H1 (cell line): ENCODE data around the gene DLX5. TPM values are rescaled to one million over a fixed set of nuclear protein-coding genes. Genes with fewer than 3 reads are reported as not detected.

ENCODE experiments used
- CTCF ChIA-PET: fragments of 300-600 bp; sonication (Branson Sonifier 250); formaldehyde crosslinking; loops from one replicate; lab custom pipeline; 2021; ENCODE audit not compliant: partially characterized antibody; lab: Charles Lee
- POLR2A ChIA-PET: fragments of 300-600 bp; sonication (Branson Sonifier 250); formaldehyde crosslinking; loops from one replicate; lab custom pipeline; 2021; ENCODE audit warnings: inconsistent platforms; ENCODE audit not compliant: partially characterized antibody; lab: Charles Lee
- DNase-seq, 2 experiments: peaks; one replicate each; pipeline versions ENCODE4 v3.0.0 to v3.0.0-alpha.2; 2010 to 2022; ENCODE audit warnings: low spot score in 2 of 2, low read depth in 1 of 2, mixed read lengths in 1 of 2
- FAIRE-seq: peaks from 2 replicates; lab custom pipeline; 2011; peaks lifted over from hg19 to GRCh38; lab: Jason Lieb, UNC
- H2AFZ ChIP-seq: 2 replicates; pipeline ENCODE4 v1.8.1; 2012; ENCODE audit warnings: low read length, inconsistent platforms
- H2AK5ac ChIP-seq: 2 replicates; pipeline ENCODE4 v1.6.1; 2013; ENCODE audit warnings: low read depth, low read length
- H2BK120ac ChIP-seq: replicated peaks from 2 replicates; pipeline ENCODE3; 2013; ENCODE audit warnings: low read depth, low read length, inconsistent platforms
- H2BK12ac ChIP-seq: 2 replicates; pipeline ENCODE4 v1.6.1; 2013; ENCODE audit warnings: low read depth, low read length
- H2BK15ac ChIP-seq: 2 replicates; pipeline ENCODE4 v1.6.1; 2013; ENCODE audit warnings: low read length
- H2BK20ac ChIP-seq: 2 replicates; pipeline ENCODE4 v1.6.1; 2013; ENCODE audit warnings: low read length
- H2BK5ac ChIP-seq: 2 replicates; pipeline ENCODE4 v1.6.1; 2013; ENCODE audit warnings: low read depth, low read length
- H3K14ac ChIP-seq: 2 replicates; pipeline ENCODE4 v1.6.1; 2013; ENCODE audit warnings: inconsistent platforms; ENCODE audit not compliant: insufficient read length
- H3K18ac ChIP-seq: 2 replicates; pipeline ENCODE4 v1.6.1; 2013; ENCODE audit warnings: low read length; ENCODE audit errors: extremely low read depth
- H3K23ac ChIP-seq: 2 replicates; pipeline ENCODE4 v1.6.1; 2013; ENCODE audit warnings: inconsistent platforms; ENCODE audit not compliant: insufficient read length
- H3K23me2 ChIP-seq: 2 replicates; pipeline ENCODE4 v1.6.1; 2013; ENCODE audit warnings: low read depth, low read length
- H3K27ac ChIP-seq: 2 replicates; pipeline ENCODE4 v1.6.1; 2011; ENCODE audit warnings: low read depth, low read length, inconsistent platforms
- H3K27me3 ChIP-seq, 4 experiments: replicated peaks in 1 of 4; 1 replicate in 1 of 4; 2 replicates in 3 of 4; pipeline versions ENCODE4 v1.6.1 to v1.8.1; 2011 to 2013; ENCODE audit warnings: low read length in 3 of 4, mild to moderate bottlenecking in 3 of 4, inconsistent platforms in 2 of 4, mixed read lengths in 2 of 4, moderate library complexity in 1 of 4; ENCODE audit not compliant: control insufficient read depth in 3 of 4, insufficient read depth in 3 of 4; ENCODE audit errors: extremely low read depth in 1 of 4
- H3K36me3 ChIP-seq, 4 experiments: 2 replicates each; pipeline versions ENCODE4 v1.6.1 to v1.8.1; 2011 to 2013; ENCODE audit warnings: mild to moderate bottlenecking in 4 of 4, low read length in 3 of 4, moderate library complexity in 2 of 4, control low read depth in 1 of 4, inconsistent platforms in 1 of 4; ENCODE audit not compliant: insufficient read depth in 4 of 4, control insufficient read depth in 2 of 4
- H3K4ac ChIP-seq: replicated peaks from 2 replicates; pipeline ENCODE3; 2013; ENCODE audit warnings: low read length, low read depth, mixed read lengths, inconsistent platforms; ENCODE audit not compliant: insufficient read length
- H3K4me1 ChIP-seq, 4 experiments: replicated peaks in 1 of 4; 1 replicate in 1 of 4; 2 replicates in 3 of 4; pipeline versions ENCODE4 v1.6.1 to v1.8.1; 2011 to 2013; ENCODE audit warnings: low read length in 3 of 4, inconsistent platforms in 2 of 4, mixed read lengths in 1 of 4; ENCODE audit not compliant: insufficient read depth in 4 of 4, control insufficient read depth in 3 of 4
- H3K4me2 ChIP-seq, 2 experiments: 2 replicates each; pipeline versions ENCODE4 v1.6.1 to v1.8.1; 2011 to 2013; ENCODE audit warnings: low read depth in 2 of 2, low read length in 2 of 2, control low read depth in 1 of 2, inconsistent platforms in 1 of 2, mild to moderate bottlenecking in 1 of 2; ENCODE audit not compliant: insufficient read depth in 1 of 2
- H3K4me3 ChIP-seq, 4 experiments: fragments of 200-600, 300-600 bp in 1 of 4; sonication (generic), shearing (Covaris generic), sonication (Bioruptor Twin) in 1 of 4; 2 replicates each; pipeline versions ENCODE4 v1.5.1 to v1.8.1; 2011 to 2016; ENCODE audit warnings: low read length in 4 of 4, low read depth in 3 of 4, control low read depth in 2 of 4, inconsistent platforms in 2 of 4, mild to moderate bottlenecking in 2 of 4, mixed read lengths in 1 of 4, moderate library complexity in 1 of 4; ENCODE audit not compliant: insufficient read depth in 2 of 4; ENCODE audit errors: extremely low read depth in 1 of 4
- H3K56ac ChIP-seq: replicated peaks from 2 replicates; pipeline ENCODE3; 2013; ENCODE audit warnings: low read depth, mild to moderate bottlenecking, mixed read lengths, low read length, inconsistent platforms; ENCODE audit not compliant: insufficient read length
- H3K79me1 ChIP-seq: 2 replicates; pipeline ENCODE4 v1.6.1; 2013; ENCODE audit warnings: low read depth, low read length, control low read depth
- H3K79me2 ChIP-seq, 2 experiments: 2 replicates each; pipeline versions ENCODE4 v1.6.1 to v1.8.1; 2012 to 2013; ENCODE audit warnings: low read length in 2 of 2, mild to moderate bottlenecking in 2 of 2, inconsistent platforms in 1 of 2; ENCODE audit not compliant: insufficient read depth in 2 of 2, control insufficient read depth in 1 of 2
- H3K9ac ChIP-seq, 4 experiments: replicated peaks in 1 of 4; 1 replicate in 1 of 4; 2 replicates in 3 of 4; pipeline versions ENCODE4 v1.6.1 to v1.8.1; 2011 to 2013; ENCODE audit warnings: low read depth in 3 of 4, low read length in 3 of 4, control low read depth in 2 of 4, mild to moderate bottlenecking in 2 of 4, moderate library complexity in 2 of 4, inconsistent platforms in 1 of 4; ENCODE audit errors: extremely low read depth in 1 of 4
- H3K9me3 ChIP-seq, 2 experiments: 2 replicates each; pipeline versions ENCODE4 v1.6.1 to v1.8.1; 2012 to 2013; ENCODE audit warnings: mild to moderate bottlenecking in 2 of 2, moderate library complexity in 2 of 2, control low read depth in 1 of 2, inconsistent platforms in 1 of 2, low read depth in 1 of 2, low read length in 1 of 2, mixed read lengths in 1 of 2; ENCODE audit not compliant: insufficient read depth in 2 of 2
- H4K20me1 ChIP-seq, 2 experiments: replicated peaks in 1 of 2; 2 replicates each; pipeline versions ENCODE3 to v1.8.1; 2011 to 2013; ENCODE audit warnings: inconsistent platforms in 2 of 2, low read length in 2 of 2, mild to moderate bottlenecking in 1 of 2; ENCODE audit not compliant: insufficient read depth in 2 of 2, control insufficient read depth in 1 of 2
- H4K5ac ChIP-seq: 2 replicates; pipeline ENCODE4 v1.6.1; 2013; ENCODE audit warnings: low read length, low read depth, mixed read lengths, inconsistent platforms; ENCODE audit not compliant: insufficient read length
- H4K8ac ChIP-seq: 2 replicates; pipeline ENCODE4 v1.8.0; 2013; ENCODE audit warnings: mild to moderate bottlenecking, moderate library complexity, low read length, inconsistent platforms; ENCODE audit not compliant: insufficient read depth; ENCODE audit errors: extremely low read depth
- H4K91ac ChIP-seq: replicated peaks from 2 replicates; pipeline ENCODE3; 2013; ENCODE audit warnings: low read length, mixed read lengths, inconsistent platforms; ENCODE audit not compliant: insufficient read length
- EP300 ChIP-seq, 2 experiments: IDR thresholded peaks; 1 replicate in 1 of 2; 2 replicates in 1 of 2; pipeline ENCODE4 v1.6.1; 2011 to 2012; ENCODE audit warnings: low read depth in 2 of 2, low read length in 2 of 2, mild to moderate bottlenecking in 2 of 2, borderline replicate concordance in 1 of 2, inconsistent platforms in 1 of 2, moderate library complexity in 1 of 2
- FOSL1 ChIP-seq: IDR thresholded peaks from 2 replicates; pipeline ENCODE4 v1.6.1; 2011; ENCODE audit warnings: mild to moderate bottlenecking, low read depth, low read length, moderate library complexity; ENCODE audit not compliant: insufficient read depth
- KDM4A ChIP-seq: IDR thresholded peaks from one replicate; pipeline ENCODE4 v1.7.1; 2012; ENCODE audit warnings: low read depth, mild to moderate bottlenecking, moderate library complexity, low read length, inconsistent platforms; ENCODE audit not compliant: severe bottlenecking
- RAD21 ChIP-seq, 2 experiments: IDR thresholded peaks in 1 of 2; conservative IDR thresholded peaks in 1 of 2; 2 replicates each; pipeline ENCODE4 v1.6.1; 2011; ENCODE audit warnings: low read depth in 2 of 2, low read length in 2 of 2, improper control_type of control experiment in 1 of 2, inconsistent platforms in 1 of 2, mild to moderate bottlenecking in 1 of 2, moderate library complexity in 1 of 2
- WGBS, 2 experiments: shearing (Covaris generic) in 1 of 2; methylation state at CpG; one replicate each; pipeline versions ENCODE4 v1.1.6 to v1.1.7; 2013 to 2015; ENCODE audit warnings: low lambda C conversion rate in 2 of 2, mixed read lengths in 2 of 2, inconsistent platforms in 1 of 2, low coverage in 1 of 2, missing lambda C conversion rate in 1 of 2; ENCODE audit not compliant: insufficient replicate concordance in 2 of 2, insufficient coverage in 1 of 2, insufficient read length in 1 of 2; ENCODE audit errors: extremely low coverage in 1 of 2, missing lambda C conversion rate in 1 of 2; 5-methylcytosine and 5-hydroxymethylcytosine counted together
- polyA plus RNA-seq, 7 experiments: library from polyadenylated mRNA; depleted of rRNA in 3 of 7; stranded (reverse) in 5 of 7; unstranded in 2 of 7; fragments of >200 nt in 5 of 7; fragments of 200-250 nt in 2 of 7; gene quantifications; 1 replicate in 5 of 7; 2 replicates in 1 of 7; 4 replicates in 1 of 7; pipeline versions ENCODE4 v1.2.1 to v1.2.3, GENCODE V29; 2011 to 2013; ENCODE audit warnings: missing spikeins in 2 of 7, mixed read lengths in 2 of 7
- total RNA-seq: library from RNA; stranded (reverse); fragmentation: NEBNext Ultra II Directional; extraction: Animal tissue kit (Norgen Biotek cat#: 25700); gene quantifications from 2 replicates; pipeline ENCODE4 v1.2.1, GENCODE V29; 2021
- TF ChIP-seq, protein P1 (sequence below), 3 experiments: IDR thresholded peaks; 1 replicate in 2 of 3; 2 replicates in 1 of 3; pipeline versions ENCODE4 v1.5.1 to v1.6.1; 2011; ENCODE audit warnings: low read length in 3 of 3, mild to moderate bottlenecking in 3 of 3, inconsistent platforms in 2 of 3, low read depth in 1 of 3, moderate library complexity in 1 of 3; ENCODE audit not compliant: insufficient read depth in 1 of 3; ENCODE audit errors: control extremely low read depth in 1 of 3

Gene DLX5
- total and polyA plus RNA-seq, 2 of the 8 experiments (the other 6 are each of a cell fraction or from before 2014, with no cell fraction given): not detected

GRCh38 chr7:97064972-97065587 is 40.4 kb upstream of the DLX5 start:
- POLR2A ChIA-PET: no interaction called here

More at GRCh38 chr7:97064972-97065587, 40.4 kb upstream of the DLX5 start:
- H3K18ac ChIP-seq: no peak overlapping the region
- no peak overlapping the region for H2BK5ac ChIP-seq
- no peak overlapping the region for H2BK12ac ChIP-seq
- no peak overlapping the region for H3K27ac ChIP-seq
- H4K91ac ChIP-seq: no peak overlapping the region
- H3K14ac ChIP-seq: no peak overlapping the region
- H3K9ac ChIP-seq: no peak overlapping the region
- no peak overlapping the region for H3K23ac ChIP-seq
- no peak overlapping the region for H3K4me3 ChIP-seq
- H3K79me2 ChIP-seq: no peaks in the 10 kb centered on the region
- no peaks in the 10 kb centered on the region for H3K36me3 ChIP-seq
- no peak overlapping the region for H2BK120ac ChIP-seq
- FAIRE-seq: peak; percentile 88
- H4K5ac ChIP-seq: no peak overlapping the region
- no peak overlapping the region for H3K4me2 ChIP-seq
- no peak overlapping the region for H3K4ac ChIP-seq
- CTCF ChIA-PET: interaction anchor here (0.7 to 2.6 kb wide), 20 partner anchors 8 to 1150 kb away, joined by 3 to 9 read pairs (median 5); no protein-coding TSS in a partner anchor
- peak in 1 of 2 experiments; percentile 47 for DNase-seq
- H4K20me1 ChIP-seq: no peaks in the 10 kb centered on the region
- no peak overlapping the region for H2AK5ac ChIP-seq
- H3K56ac ChIP-seq: no peak overlapping the region
- no peak for TF ChIP-seq KDM4A
- TF ChIP-seq RAD21 (IDR thresholded peaks at IDR 0.05 in 1 of 2, conservative IDR thresholded peaks at IDR 0.05 in 1 of 2; ENCODE audit: low read depth in 2 of 2, low read length in 2 of 2): peak; percentile 59 to 60
- TF ChIP-seq, protein P1, sequence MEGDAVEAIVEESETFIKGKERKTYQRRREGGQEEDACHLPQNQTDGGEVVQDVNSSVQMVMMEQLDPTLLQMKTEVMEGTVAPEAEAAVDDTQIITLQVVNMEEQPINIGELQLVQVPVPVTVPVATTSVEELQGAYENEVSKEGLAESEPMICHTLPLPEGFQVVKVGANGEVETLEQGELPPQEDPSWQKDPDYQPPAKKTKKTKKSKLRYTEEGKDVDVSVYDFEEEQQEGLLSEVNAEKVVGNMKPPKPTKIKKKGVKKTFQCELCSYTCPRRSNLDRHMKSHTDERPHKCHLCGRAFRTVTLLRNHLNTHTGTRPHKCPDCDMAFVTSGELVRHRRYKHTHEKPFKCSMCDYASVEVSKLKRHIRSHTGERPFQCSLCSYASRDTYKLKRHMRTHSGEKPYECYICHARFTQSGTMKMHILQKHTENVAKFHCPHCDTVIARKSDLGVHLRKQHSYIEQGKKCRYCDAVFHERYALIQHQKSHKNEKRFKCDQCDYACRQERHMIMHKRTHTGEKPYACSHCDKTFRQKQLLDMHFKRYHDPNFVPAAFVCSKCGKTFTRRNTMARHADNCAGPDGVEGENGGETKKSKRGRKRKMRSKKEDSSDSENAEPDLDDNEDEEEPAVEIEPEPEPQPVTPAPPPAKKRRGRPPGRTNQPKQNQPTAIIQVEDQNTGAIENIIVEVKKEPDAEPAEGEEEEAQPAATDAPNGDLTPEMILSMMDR (IDR thresholded peaks at IDR 0.05; ENCODE audit: control extremely low read depth in 1 of 3, insufficient read depth in 1 of 3, low read depth in 1 of 3, low read length in 3 of 3): peak in 2 of 3 experiments; percentile 47 to 71; a peak in 2 of 4 replicates
- no peak for TF ChIP-seq FOSL1
- TF ChIP-seq EP300 (IDR thresholded peaks at IDR 0.05; ENCODE audit: borderline replicate concordance in 1 of 2, low read depth in 2 of 2, low read length in 2 of 2): no peak
- no peaks in the 10 kb centered on the region for H3K27me3 ChIP-seq
- H2BK15ac ChIP-seq: no peak overlapping the region
- no peak overlapping the region for H2AFZ ChIP-seq
- no peak overlapping the region for H4K8ac ChIP-seq
- 70% methylated on average over 5 of the region's 5 CpGs; no CpG with 5 or more reads in 1 of the 2 experiments for WGBS, 2 experiments
- H3K79me1 ChIP-seq: no peaks in the 10 kb centered on the region
- no peaks in the 10 kb centered on the region for H3K4me1 ChIP-seq
- no peak overlapping the region for H2BK20ac ChIP-seq
- no peaks in the 10 kb centered on the region for H3K23me2 ChIP-seq
- H3K9me3 ChIP-seq: no peaks in the 10 kb centered on the region
